Liver (tissue), 9 donors: ENCODE data around the gene AMPH. TPM values are rescaled to one million over a fixed set of nuclear protein-coding genes. Genes with fewer than 3 reads are reported as not detected.

Experiments used
- DNase-seq: peaks from one replicate; pipeline ENCODE4 v3.0.0-alpha.2; 2017; ENCODE audit warnings: low spot score
- H3K27ac ChIP-seq, 2 donors: one replicate each; pipeline ENCODE4 v1.7.0; 2013; ENCODE audit warnings: inconsistent platforms in 2 of 2, low read length in 2 of 2, control low read depth in 1 of 2, low read depth in 1 of 2, mild to moderate bottlenecking in 1 of 2
- H3K27me3 ChIP-seq, 4 donors: one replicate each; pipeline versions ENCODE4 v1.6.1 to v1.7.0; 2013; ENCODE audit warnings: low read length in 3 of 4, inconsistent platforms in 1 of 4, mild to moderate bottlenecking in 1 of 4, moderate library complexity in 1 of 4; ENCODE audit not compliant: control insufficient read depth in 4 of 4, insufficient read depth in 4 of 4
- H3K36me3 ChIP-seq, 4 donors: one replicate each; pipeline versions ENCODE4 v1.6.1 to v1.7.0; 2013; ENCODE audit warnings: low read length in 3 of 4, mild to moderate bottlenecking in 3 of 4, low read depth in 1 of 4, moderate library complexity in 1 of 4; ENCODE audit not compliant: control insufficient read depth in 4 of 4, insufficient read depth in 3 of 4
- H3K4me1 ChIP-seq, 4 donors: one replicate each; pipeline versions ENCODE4 v1.6.1 to v1.7.0; 2013; ENCODE audit warnings: low read length in 3 of 4, mild to moderate bottlenecking in 3 of 4, moderate library complexity in 1 of 4; ENCODE audit not compliant: control insufficient read depth in 4 of 4, insufficient read depth in 4 of 4
- H3K4me3 ChIP-seq, 3 donors: one replicate each; pipeline versions ENCODE4 v1.6.1 to v1.7.0; 2013; ENCODE audit warnings: low read length in 3 of 3, control low read depth in 1 of 3, low read depth in 1 of 3, mild to moderate bottlenecking in 1 of 3
- H3K9ac ChIP-seq, 2 donors: one replicate each; pipeline ENCODE4 v1.7.0; 2013; ENCODE audit warnings: low read length in 2 of 2, mild to moderate bottlenecking in 2 of 2, moderate library complexity in 2 of 2, control low read depth in 1 of 2, low read depth in 1 of 2
- H3K9me3 ChIP-seq, 4 donors: one replicate each; pipeline versions ENCODE4 v1.6.1 to v1.7.0; 2013; ENCODE audit warnings: low read length in 3 of 4; ENCODE audit not compliant: control insufficient read depth in 4 of 4
- CTCF ChIP-seq: fragments of 150-350 bp; IDR thresholded peaks from 2 replicates; pipeline ENCODE4 v1.5.1; 2017; ENCODE audit warnings: improper control_type of control experiment, low read depth, low read length; ENCODE audit not compliant: missing input control
- EGR1 ChIP-seq, 2 donors: IDR thresholded peaks; 2 replicates each; pipeline ENCODE4 v1.6.1; 2016 to 2018; ENCODE audit warnings: antibody characterized with exemption in 2 of 2, low read depth in 2 of 2
- FOXA1 ChIP-seq: IDR thresholded peaks from 2 replicates; pipeline ENCODE4 v1.6.1; 2016; ENCODE audit warnings: antibody characterized with exemption
- GABPA ChIP-seq, 2 donors: IDR thresholded peaks in 1 of 2; conservative IDR thresholded peaks in 1 of 2; 2 replicates each; pipeline ENCODE4 v1.6.1; 2016; ENCODE audit warnings: antibody characterized with exemption in 2 of 2, mild to moderate bottlenecking in 1 of 2, moderate library complexity in 1 of 2
- HNF4A ChIP-seq, 2 donors: conservative IDR thresholded peaks; 2 replicates each; pipeline ENCODE4 v1.6.1; 2016; ENCODE audit warnings: antibody characterized with exemption in 2 of 2, mild to moderate bottlenecking in 2 of 2
- HNF4G ChIP-seq: IDR thresholded peaks from 2 replicates; pipeline ENCODE4 v1.6.1; 2016; ENCODE audit warnings: antibody characterized with exemption
- JUND ChIP-seq, 2 donors: IDR thresholded peaks; 2 replicates each; pipeline ENCODE4 v1.6.1; 2016; ENCODE audit warnings: antibody characterized with exemption in 2 of 2
- NR2F2 ChIP-seq: IDR thresholded peaks from 2 replicates; pipeline ENCODE4 v1.6.1; 2016; ENCODE audit warnings: antibody characterized with exemption
- RAD21 ChIP-seq, 2 donors: IDR thresholded peaks; 2 replicates each; pipeline ENCODE4 v1.6.1; 2016; ENCODE audit warnings: antibody characterized with exemption in 2 of 2, mild to moderate bottlenecking in 2 of 2
- RXRA ChIP-seq, 2 donors: IDR thresholded peaks; 2 replicates each; pipeline ENCODE4 v1.6.1; 2017 to 2018; ENCODE audit warnings: antibody characterized with exemption in 2 of 2, mild to moderate bottlenecking in 1 of 2
- TAF1 ChIP-seq: conservative IDR thresholded peaks from 2 replicates; pipeline ENCODE4 v1.6.1; 2016; ENCODE audit warnings: antibody characterized with exemption, mild to moderate bottlenecking
- YY1 ChIP-seq: IDR thresholded peaks from 2 replicates; pipeline ENCODE4 v1.6.1; 2016; ENCODE audit warnings: antibody characterized with exemption, mild to moderate bottlenecking
- WGBS: extraction: QIAGEN DNeasy Blood & Tissue Kit; methylation state at CpG from one replicate; pipeline ENCODE4 v1.1.7; 2013; 5-methylcytosine and 5-hydroxymethylcytosine counted together
- polyA plus RNA-seq, 2 donors: library from polyadenylated mRNA; stranded (reverse) in 1 of 2; unstranded in 1 of 2; fragments of 200-250 nt in 1 of 2; fragments of >200 nt in 1 of 2; fragmentation: Nextera tagmentation in 1 of 2; extraction: Ambion mirVana in 1 of 2; gene quantifications; one replicate each; pipeline versions ENCODE4 v1.2.1 to v1.2.3, GENCODE V29; 2013 to 2015
- total RNA-seq, 2 donors: library from RNA; depleted of rRNA; stranded (reverse); fragments of >200 nt; gene quantifications; one replicate each; pipeline ENCODE4 v1.2.3, GENCODE V29; 2014
- TF ChIP-seq, protein P1 (sequence below): IDR thresholded peaks from 2 replicates; pipeline ENCODE4 v1.6.1; 2016; ENCODE audit warnings: antibody characterized with exemption
- TF ChIP-seq, protein P2 (sequence below): IDR thresholded peaks from 2 replicates; pipeline ENCODE4 v1.6.1; 2016; ENCODE audit warnings: antibody characterized with exemption
- donor health status: healthy.
- donor health status: healthy.
- donor health status: healthy.
- donor health status: healthy.
- donor health status: healthy.

Gene AMPH
- total and polyA plus RNA-seq, 4 donors, result 0.13 to 0.25 (median 0.20) TPM

DNA sequence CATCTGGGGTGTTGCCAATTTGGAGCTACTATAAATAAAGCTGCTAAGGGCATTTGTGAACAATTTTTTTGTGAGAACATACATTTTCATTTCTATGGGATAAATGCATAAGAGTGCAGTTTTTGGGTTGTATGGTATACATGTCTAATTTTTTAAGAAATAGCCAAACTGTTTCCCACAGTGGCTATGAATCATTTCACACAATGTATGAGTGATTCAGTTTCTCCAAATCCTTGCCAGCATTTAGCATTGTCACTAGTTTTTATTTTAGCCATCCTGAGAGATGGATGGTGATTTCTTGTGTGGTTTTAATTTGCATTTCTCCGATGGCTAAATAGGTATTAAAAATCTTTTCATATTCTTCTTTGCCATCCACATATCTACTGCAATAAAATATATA, 105.3 kb downstream of the AMPH start:
- TF ChIP-seq YY1 (no peak), NR2F2 (no peak), GABPA (IDR thresholded peaks at IDR 0.05 in 1 of 2, conservative IDR thresholded peaks at IDR 0.05 in 1 of 2) (no peak)
- TF ChIP-seq, protein P1, sequence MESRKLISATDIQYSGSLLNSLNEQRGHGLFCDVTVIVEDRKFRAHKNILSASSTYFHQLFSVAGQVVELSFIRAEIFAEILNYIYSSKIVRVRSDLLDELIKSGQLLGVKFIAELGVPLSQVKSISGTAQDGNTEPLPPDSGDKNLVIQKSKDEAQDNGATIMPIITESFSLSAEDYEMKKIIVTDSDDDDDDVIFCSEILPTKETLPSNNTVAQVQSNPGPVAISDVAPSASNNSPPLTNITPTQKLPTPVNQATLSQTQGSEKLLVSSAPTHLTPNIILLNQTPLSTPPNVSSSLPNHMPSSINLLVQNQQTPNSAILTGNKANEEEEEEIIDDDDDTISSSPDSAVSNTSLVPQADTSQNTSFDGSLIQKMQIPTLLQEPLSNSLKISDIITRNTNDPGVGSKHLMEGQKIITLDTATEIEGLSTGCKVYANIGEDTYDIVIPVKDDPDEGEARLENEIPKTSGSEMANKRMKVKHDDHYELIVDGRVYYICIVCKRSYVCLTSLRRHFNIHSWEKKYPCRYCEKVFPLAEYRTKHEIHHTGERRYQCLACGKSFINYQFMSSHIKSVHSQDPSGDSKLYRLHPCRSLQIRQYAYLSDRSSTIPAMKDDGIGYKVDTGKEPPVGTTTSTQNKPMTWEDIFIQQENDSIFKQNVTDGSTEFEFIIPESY, result no peak
- Histone ChIP-seq H3K9ac (no peak overlapping the region), H3K4me1 (no peaks in the 10 kb centered on the region), H3K4me3 (no peak overlapping the region), H3K36me3 (no peaks in the 10 kb centered on the region), H3K27me3 (no peaks in the 10 kb centered on the region), H3K27ac (no peak overlapping the region), H3K9me3 (no peaks in the 10 kb centered on the region)
- no peak for DNase-seq
- WGBS, result 86% methylated on average over 1 of the region's 1 CpG

GRCh38 chr7:38524786-38525185, 106.4 kb downstream of the AMPH start:
- H3K4me3 ChIP-seq, result no peak overlapping the region
- TF ChIP-seq, protein P2, sequence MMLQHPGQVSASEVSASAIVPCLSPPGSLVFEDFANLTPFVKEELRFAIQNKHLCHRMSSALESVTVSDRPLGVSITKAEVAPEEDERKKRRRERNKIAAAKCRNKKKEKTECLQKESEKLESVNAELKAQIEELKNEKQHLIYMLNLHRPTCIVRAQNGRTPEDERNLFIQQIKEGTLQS, result no peak
- TF ChIP-seq CTCF, result no peak
- TF ChIP-seq NR2F2, result no peak
- TF ChIP-seq TAF1, result no peak
- TF ChIP-seq HNF4G, result no peak
- no peak for TF ChIP-seq RXRA (IDR thresholded peaks at IDR 0.05)
- no peak for TF ChIP-seq FOXA1
- H3K27ac ChIP-seq, result no peak overlapping the region
- no peak for DNase-seq
- H3K9me3 ChIP-seq, result no peaks in the 10 kb centered on the region
- no peaks in the 10 kb centered on the region for H3K4me1 ChIP-seq
- no peak overlapping the region for H3K9ac ChIP-seq
- WGBS, result 36% methylated on average over 1 of the region's 1 CpG
- no peaks in the 10 kb centered on the region for H3K27me3 ChIP-seq
- no peaks in the 10 kb centered on the region for H3K36me3 ChIP-seq

- WGBS, result 58% methylated on average over 2 of the region's 2 CpGs
Observed at GRCh38 chr7:38520741-38521140, 110.4 kb downstream of the AMPH start.

More at GRCh38 chr7:38520741-38521140, 110.4 kb downstream of the AMPH start:
- Histone ChIP-seq H3K4me1 (no peaks in the 10 kb centered on the region), H3K27me3 (no peaks in the 10 kb centered on the region), H3K4me3 (no peak overlapping the region), H3K9ac (no peak overlapping the region), H3K27ac (no peak overlapping the region), H3K9me3 (peaks cover 0 to 14% (median 5%) of the 10 kb centered on the region in 4 donors), H3K36me3 (no peaks in the 10 kb centered on the region)
- no peak for TF ChIP-seq GABPA (IDR thresholded peaks at IDR 0.05 in 1 of 2, conservative IDR thresholded peaks at IDR 0.05 in 1 of 2)
- TF ChIP-seq HNF4A (conservative IDR thresholded peaks at IDR 0.05), result no peak
- TF ChIP-seq JUND (IDR thresholded peaks at IDR 0.05), result no peak
- TF ChIP-seq RAD21 (IDR thresholded peaks at IDR 0.05), result no peak
- TF ChIP-seq, protein P1, result no peak
- no peak for TF ChIP-seq EGR1 (IDR thresholded peaks at IDR 0.05; ENCODE audit: low read depth in 2 of 2)
- DNase-seq, result no peak
